ENCODE data around the gene SDK2. TPM values are rescaled to one million over a fixed set of nuclear protein-coding genes. Genes with fewer than 3 reads are reported as not detected.

SDK2 gene
- polyA plus RNA-seq, 1 of the 3 experiments (the other 2 are of a cell fraction) = 0.02 TPM

GRCh38 chr17:73544333-73544732, 99.9 kb downstream of the SDK2 start:
- no peak overlapping the region for H2AFZ ChIP-seq (ENCODE audit: low read depth)
- H3K4me3 ChIP-seq (ENCODE audit: low read depth in 2 of 2, low read length in 1 of 2) = no peak overlapping the region
- no peak overlapping the region for H3K9ac ChIP-seq
- POLR2A ChIA-PET = no interaction called here
- H3K4me1 ChIP-seq (ENCODE audit: control insufficient read depth in 1 of 2, insufficient read depth in 2 of 2, low read depth in 1 of 2, low read length in 1 of 2) = peaks cover 0 to 33% of the 10 kb centered on the region in 2 experiments; a peak in 1 of 4 replicates
- H3K79me2 ChIP-seq (ENCODE audit: insufficient read depth) = no peaks in the 10 kb centered on the region
- H3F3A ChIP-seq (replicated peaks; ENCODE audit: insufficient read depth) = no peaks in the 10 kb centered on the region
- TF ChIP-seq MAX (IDR thresholded peaks at IDR 0.05; ENCODE audit: low read depth) (no peak), EZH2phosphoT487 (IDR thresholded peaks at IDR 0.05; ENCODE audit: borderline replicate concordance, low read depth) (no peak), NFIC (IDR thresholded peaks at IDR 0.05; ENCODE audit: borderline replicate concordance) (no peak), GABPA (IDR thresholded peaks at IDR 0.05; ENCODE audit: low read depth) (no peak), TEAD4 (IDR thresholded peaks at IDR 0.05; ENCODE audit: borderline replicate concordance, insufficient read depth) (no peak), FOXJ3 (CRISPR knock-in tag; IDR thresholded peaks at IDR 0.05) (no peak), ZBTB33 (IDR thresholded peaks at IDR 0.05; ENCODE audit: borderline replicate concordance, low read depth) (no peak)
- H3K27ac ChIP-seq (ENCODE audit: low read depth in 2 of 2, low read length in 1 of 2) = no peak overlapping the region
- no peaks in the 10 kb centered on the region for H3K27me3 ChIP-seq (ENCODE audit: insufficient read depth)
- no peaks in the 10 kb centered on the region for H3K9me3 ChIP-seq
- CTCF ChIA-PET = interaction anchor here (1.3 to 1.9 kb wide), 4 partner anchors 9 to 114 kb away, joined by 3 to 9 read pairs (median 6); no protein-coding TSS in a partner anchor
- H3K36me3 ChIP-seq (replicated peaks in 1 of 2; ENCODE audit: control insufficient read depth in 1 of 2, insufficient read depth in 2 of 2, low read length in 1 of 2) = no peaks in the 10 kb centered on the region
- no peak for DNase-seq
- H3K4me2 ChIP-seq = no peak overlapping the region
- no peaks in the 10 kb centered on the region for H4K20me1 ChIP-seq (ENCODE audit: insufficient read depth)
- H3K9me2 ChIP-seq = no peaks in the 10 kb centered on the region
- 59% methylated on average over 5 of the region's 5 CpGs for WGBS (ENCODE audit: low lambda C conversion rate)

DNA sequence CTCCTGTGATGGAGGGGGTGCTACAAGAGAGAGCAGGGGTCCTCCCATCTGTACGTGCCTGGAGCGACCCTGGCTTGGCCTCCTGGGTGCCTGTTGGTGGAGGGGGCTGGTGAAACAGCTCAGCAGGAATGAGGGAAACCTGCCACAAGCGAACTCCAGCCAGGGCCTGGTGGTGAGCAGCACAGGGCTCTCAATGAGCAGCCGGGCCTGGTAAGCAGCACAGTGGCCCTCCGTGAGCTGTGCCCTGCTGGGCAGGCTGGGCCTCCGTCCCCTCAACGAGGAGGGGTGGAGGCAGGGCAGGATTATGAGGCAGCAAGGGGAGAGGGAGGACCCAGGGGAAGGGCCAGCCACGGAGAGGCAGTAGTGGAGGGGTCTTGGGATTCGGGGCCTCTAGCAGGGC, 101.9 kb downstream of the SDK2 start:
- H3K9me3 ChIP-seq = no peaks in the 10 kb centered on the region
- H4K20me1 ChIP-seq (ENCODE audit: insufficient read depth) = no peaks in the 10 kb centered on the region
- no peaks in the 10 kb centered on the region for H3F3A ChIP-seq (replicated peaks; ENCODE audit: insufficient read depth)
- no peaks in the 10 kb centered on the region for H3K27me3 ChIP-seq (ENCODE audit: insufficient read depth)
- ChIA-PET POLR2A (no interaction called here), CTCF (interaction anchor here (1.0 to 1.8 kb wide), 2 partner anchors 13 to 112 kb away, joined by 4 to 9 read pairs; no protein-coding TSS in a partner anchor)
- no peaks in the 10 kb centered on the region for H3K9me2 ChIP-seq
- WGBS (ENCODE audit: low lambda C conversion rate) = 57% methylated on average over 6 of the region's 9 CpGs
- H3K4me2 ChIP-seq = no peak overlapping the region
- no peaks in the 10 kb centered on the region for H3K36me3 ChIP-seq (replicated peaks in 1 of 2; ENCODE audit: control insufficient read depth in 1 of 2, insufficient read depth in 2 of 2, low read length in 1 of 2)
- H3K9ac ChIP-seq = no peak overlapping the region
- no peak overlapping the region for H2AFZ ChIP-seq (ENCODE audit: low read depth)
- peaks cover 0 to 46% of the 10 kb centered on the region in 2 experiments; a peak in 1 of 4 replicates for H3K4me1 ChIP-seq (ENCODE audit: control insufficient read depth in 1 of 2, insufficient read depth in 2 of 2, low read depth in 1 of 2, low read length in 1 of 2)
- DNase-seq = no peak
- no peak overlapping the region for H3K27ac ChIP-seq (ENCODE audit: low read depth in 2 of 2, low read length in 1 of 2)
- no peaks in the 10 kb centered on the region for H3K79me2 ChIP-seq (ENCODE audit: insufficient read depth)
- no peak for TF ChIP-seq EZH2phosphoT487 (IDR thresholded peaks at IDR 0.05; ENCODE audit: borderline replicate concordance, low read depth)
- no peak for TF ChIP-seq MAX (IDR thresholded peaks at IDR 0.05; ENCODE audit: low read depth)
- no peak for TF ChIP-seq TCF12 (IDR thresholded peaks at IDR 0.05)
- TF ChIP-seq RXRA (IDR thresholded peaks at IDR 0.05; ENCODE audit: borderline replicate concordance, low read depth) = no peak
- no peak for TF ChIP-seq NFIC (IDR thresholded peaks at IDR 0.05; ENCODE audit: borderline replicate concordance)
- no peak for TF ChIP-seq ELF1 (IDR thresholded peaks at IDR 0.05)
- no peak for TF ChIP-seq GABPA (IDR thresholded peaks at IDR 0.05; ENCODE audit: low read depth)
- no peak for TF ChIP-seq GATA2 (CRISPR knock-in tag; IDR thresholded peaks at IDR 0.05)
- no peak for TF ChIP-seq SMC3 (IDR thresholded peaks at IDR 0.05; ENCODE audit: low read depth, low read length)
- no peak for TF ChIP-seq SIN3A (IDR thresholded peaks at IDR 0.05; ENCODE audit: borderline replicate concordance, low read depth, low read length)
- TF ChIP-seq USF1 (IDR thresholded peaks at IDR 0.05; ENCODE audit: borderline replicate concordance, low read depth) = no peak
- TF ChIP-seq, protein P1, sequence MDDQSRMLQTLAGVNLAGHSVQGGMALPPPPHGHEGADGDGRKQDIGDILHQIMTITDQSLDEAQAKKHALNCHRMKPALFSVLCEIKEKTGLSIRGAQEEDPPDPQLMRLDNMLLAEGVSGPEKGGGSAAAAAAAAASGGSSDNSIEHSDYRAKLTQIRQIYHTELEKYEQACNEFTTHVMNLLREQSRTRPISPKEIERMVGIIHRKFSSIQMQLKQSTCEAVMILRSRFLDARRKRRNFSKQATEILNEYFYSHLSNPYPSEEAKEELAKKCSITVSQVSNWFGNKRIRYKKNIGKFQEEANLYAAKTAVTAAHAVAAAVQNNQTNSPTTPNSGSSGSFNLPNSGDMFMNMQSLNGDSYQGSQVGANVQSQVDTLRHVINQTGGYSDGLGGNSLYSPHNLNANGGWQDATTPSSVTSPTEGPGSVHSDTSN (IDR thresholded peaks at IDR 0.05) = no peak
- TF ChIP-seq YY1 (IDR thresholded peaks at IDR 0.05; ENCODE audit: low read depth) = no peak
- TF ChIP-seq FOXJ3 (CRISPR knock-in tag; IDR thresholded peaks at IDR 0.05) = no peak
- no peak for TF ChIP-seq JUND (IDR thresholded peaks at IDR 0.05)
- TF ChIP-seq RCOR1 (IDR thresholded peaks at IDR 0.05; ENCODE audit: low read length) = no peak
- TF ChIP-seq, protein P2, sequence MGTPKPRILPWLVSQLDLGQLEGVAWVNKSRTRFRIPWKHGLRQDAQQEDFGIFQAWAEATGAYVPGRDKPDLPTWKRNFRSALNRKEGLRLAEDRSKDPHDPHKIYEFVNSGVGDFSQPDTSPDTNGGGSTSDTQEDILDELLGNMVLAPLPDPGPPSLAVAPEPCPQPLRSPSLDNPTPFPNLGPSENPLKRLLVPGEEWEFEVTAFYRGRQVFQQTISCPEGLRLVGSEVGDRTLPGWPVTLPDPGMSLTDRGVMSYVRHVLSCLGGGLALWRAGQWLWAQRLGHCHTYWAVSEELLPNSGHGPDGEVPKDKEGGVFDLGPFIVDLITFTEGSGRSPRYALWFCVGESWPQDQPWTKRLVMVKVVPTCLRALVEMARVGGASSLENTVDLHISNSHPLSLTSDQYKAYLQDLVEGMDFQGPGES (IDR thresholded peaks at IDR 0.05; ENCODE audit: low read depth, low read length) = no peak
- no peak overlapping the region for H3K4me3 ChIP-seq (ENCODE audit: low read depth in 2 of 2, low read length in 1 of 2)
